Ramos (cell line): ENCODE results near the gene ASAP2.

Experiments
- in situ Hi-C: fragments of 300-500 bp; cut with MboI; formaldehyde crosslinking; loops from one replicate; pipeline ENCODE4 v1.14.3; 2022; ENCODE audit warnings: low sequenced_read_pairs; ENCODE audit not compliant: unreplicated experiment

The ASAP2 gene

DNA sequence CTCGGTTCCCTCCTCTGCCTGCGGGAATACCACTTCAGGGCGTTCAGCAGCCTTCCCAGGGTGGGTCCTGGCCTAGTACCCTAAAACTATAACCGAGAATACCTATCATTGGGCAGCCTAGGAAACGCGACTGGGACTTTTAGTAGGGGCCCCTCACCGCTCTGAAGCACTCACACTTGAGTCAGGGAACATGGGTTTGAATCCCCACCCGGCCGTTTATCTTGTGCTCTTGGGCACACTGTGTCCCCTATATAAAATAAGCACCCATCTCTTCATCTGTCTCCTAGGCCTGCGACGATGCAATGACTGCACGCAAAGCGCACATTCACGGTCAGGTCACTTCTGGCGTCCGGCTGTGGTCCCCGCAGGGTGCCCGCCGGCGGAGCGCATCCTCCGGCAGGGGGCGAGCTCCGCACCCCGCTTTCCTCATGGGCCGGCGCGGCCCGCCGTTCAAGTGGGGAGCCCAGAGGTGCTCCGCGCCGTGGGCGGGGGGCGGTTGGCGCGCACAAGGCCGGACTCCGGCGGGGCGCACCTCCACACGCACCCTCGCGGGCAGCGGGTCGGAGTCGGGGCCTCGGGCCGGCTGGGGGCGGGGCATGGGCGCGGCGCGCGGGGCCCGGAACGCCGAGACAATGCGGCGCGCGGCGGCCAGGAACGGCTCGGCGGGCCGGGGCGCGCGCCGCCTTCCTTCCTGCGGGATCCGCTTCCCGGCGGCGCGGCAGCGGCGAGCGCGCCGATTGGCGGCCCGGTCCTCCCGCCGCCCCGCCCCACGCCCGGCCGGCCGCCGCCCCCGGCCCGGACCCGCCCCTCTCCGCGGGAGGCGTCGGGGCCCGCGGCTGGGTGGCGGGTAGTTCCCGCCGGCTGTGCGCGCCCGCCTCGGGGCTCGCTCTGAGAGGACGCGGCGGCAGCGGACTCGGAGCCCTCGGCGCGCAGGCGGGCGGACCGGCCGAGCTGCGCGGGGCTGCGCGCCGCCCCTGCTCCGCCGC lies at the start of gene ASAP2:
TSS of gene ASAP2 (plus strand) at position 850 of the 986 bp plus-strand sequence. CDS start 293 bp downstream, outside the sequence.
- in situ Hi-C loops = no loop called here

DNA sequence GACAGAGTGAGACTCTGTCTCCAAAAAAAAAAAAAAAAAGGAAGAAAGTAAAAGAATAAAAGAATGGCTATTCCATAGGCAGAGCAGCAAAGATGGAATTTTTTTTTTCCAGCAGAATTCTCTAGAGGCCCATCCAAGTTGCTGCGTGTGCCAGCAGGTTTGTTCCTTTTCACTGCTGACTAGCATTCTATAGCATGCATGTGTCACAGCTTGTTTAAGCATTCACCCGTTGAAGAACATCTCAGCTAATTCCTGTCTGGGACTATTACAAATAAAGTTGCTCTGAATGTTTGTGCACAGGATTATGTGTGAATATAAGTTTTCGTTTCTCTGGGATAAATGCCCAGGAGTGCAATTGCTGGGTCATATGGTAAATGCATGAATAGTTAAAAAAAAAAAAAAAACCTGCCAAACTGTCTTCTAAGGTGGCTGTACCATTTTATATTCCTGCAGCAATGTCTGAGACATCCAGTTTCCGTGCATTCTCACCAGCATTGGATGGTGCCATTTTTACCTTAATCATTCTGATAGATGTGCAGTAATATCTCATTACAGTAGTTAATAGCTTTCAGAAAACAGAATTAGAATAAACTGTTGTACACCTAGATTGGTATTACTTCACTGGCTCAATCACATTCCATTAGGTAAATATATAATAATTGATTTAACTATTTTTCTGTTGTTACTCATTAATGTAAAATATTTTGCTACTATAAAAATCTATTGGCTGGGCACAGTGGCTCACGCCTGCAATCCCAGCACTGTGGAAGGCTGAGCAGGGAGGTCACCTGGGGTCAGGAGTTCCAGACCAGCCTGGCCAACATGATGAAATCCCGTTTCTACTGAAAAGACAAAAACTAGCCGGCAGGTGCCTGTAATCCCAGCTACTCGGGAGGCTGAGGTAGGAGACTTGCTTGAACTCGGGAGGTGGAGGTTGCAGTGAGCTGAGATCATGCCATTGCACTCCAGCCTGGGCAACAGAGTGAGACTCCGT lies 47.5 kb upstream of the ASAP2 start:
- in situ Hi-C loops = no loop called here

DNA sequence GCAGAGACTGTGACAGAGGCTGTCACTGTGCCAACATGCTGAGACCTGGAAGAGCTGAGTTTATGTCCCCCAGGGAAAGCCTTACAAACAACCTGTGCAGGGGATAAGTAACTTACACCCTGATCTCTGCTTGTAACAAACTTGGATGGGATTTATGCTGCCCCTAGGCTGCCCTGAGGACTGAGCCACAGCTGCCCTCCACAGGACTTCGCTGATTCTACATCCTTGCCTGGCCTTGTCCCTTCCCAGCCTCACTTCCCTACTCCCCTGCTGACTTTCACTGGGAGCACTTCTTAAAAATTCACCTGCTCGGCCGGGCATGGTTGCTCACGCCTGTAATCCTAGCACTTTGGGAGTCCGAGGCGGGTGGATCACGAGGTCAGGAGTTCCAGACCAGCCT lies 45.9 kb upstream of the ASAP2 start:
- in situ Hi-C loops = no loop called here

DNA sequence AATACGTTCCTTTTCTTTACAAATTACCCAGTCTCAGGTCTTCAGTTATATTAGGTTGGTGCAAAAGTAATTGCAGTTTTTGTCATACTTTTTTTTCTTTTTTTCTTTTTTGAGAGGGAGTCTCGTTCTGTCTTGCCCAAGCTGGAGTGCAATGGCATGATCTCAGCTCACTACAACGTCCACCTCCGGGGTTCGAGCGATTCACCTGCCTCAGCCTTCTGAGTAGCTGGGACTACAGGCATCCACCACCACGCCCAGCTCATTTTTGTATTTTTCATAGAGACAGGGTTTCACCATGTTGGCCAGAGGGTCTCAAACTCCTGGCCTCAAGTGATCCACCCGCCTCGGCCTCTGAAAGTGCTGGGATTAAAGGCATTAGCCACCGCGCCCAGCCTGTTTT lies 43.8 kb upstream of the ASAP2 start:
- in situ Hi-C loops = no loop called here

DNA sequence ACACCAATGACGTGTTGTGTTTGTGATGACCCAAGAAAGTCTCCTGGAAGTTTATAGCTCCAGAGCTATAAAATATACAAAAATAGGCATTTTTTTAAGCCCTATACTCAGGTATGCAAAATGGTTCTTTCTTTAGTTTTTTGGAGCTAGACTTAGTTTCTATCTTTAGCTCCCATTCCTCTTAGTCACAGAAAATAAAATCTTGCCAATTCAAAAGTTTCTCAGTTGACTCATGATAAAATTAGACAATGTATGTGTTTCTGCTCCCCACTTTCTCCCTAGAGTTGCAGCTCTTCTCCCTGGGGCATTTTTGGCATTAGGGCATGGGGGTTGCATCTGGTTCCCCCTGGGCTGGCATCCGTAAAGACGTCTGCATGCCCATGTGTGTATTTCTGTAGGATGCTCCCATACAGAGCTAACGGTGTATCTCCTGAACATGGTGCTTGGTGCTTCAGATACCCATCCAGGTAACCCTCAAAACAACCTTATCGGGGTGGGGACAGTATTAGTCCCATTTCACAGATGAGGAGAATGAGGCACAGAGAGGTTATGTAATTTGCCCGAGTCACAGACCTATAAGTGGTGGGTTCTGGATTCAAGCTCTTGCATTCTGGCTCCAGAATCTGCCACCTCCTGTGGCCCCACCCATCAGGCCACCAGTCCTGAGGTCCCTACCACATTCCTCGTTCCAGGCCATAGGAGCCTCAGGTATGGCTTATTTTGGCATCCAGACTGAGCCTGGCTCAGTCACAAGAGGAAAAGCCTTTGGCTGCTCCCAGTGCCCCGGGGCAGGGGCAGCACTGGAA lies 43.1 kb upstream of the ASAP2 start:
- in situ Hi-C loops = no loop called here

DNA sequence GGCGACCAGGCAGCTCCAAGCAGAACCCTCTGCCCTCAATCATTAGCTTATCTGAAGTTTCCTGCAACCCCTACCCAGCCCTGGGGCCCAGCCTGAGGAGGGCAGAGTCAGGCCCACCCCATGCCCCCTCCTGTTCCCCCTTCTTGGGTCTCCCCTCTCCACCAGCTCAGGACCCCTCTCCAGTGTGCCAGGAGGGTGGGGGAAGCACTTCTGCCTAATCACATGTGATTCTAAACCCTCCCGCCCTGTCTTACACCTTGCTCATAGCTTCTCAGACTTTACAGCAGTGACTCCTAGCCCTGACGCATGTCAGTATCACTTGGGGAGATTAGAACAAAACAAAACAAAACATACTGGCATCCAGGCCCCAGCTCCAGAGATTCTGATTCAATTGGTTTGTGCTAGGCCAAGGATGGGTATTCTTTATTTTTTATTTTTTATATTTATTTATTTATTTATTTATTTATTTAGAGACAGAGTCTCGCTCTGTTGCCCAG lies 42.5 kb upstream of the ASAP2 start:
- in situ Hi-C loops = no loop called here

DNA sequence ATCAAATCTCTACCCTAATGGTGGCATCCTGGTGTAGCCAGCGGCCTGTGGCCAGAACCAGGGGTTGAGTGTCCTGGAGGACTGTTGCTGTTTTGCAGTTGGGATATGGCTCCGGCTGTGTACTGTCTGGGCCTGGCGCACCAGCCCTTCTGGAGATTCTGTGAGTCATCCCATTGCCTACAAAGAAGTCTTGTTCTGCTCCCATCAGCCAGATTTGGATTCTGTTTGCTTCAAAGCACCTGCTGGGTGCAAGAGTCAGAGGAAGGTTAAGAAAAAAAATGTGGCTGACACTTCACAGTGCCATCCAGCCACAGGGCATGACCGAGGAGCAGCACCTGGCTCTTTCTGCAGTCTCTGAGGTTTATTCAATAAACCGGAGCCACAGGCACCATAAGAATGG lies 41.0 kb upstream of the ASAP2 start:
- in situ Hi-C loops = no loop called here

DNA sequence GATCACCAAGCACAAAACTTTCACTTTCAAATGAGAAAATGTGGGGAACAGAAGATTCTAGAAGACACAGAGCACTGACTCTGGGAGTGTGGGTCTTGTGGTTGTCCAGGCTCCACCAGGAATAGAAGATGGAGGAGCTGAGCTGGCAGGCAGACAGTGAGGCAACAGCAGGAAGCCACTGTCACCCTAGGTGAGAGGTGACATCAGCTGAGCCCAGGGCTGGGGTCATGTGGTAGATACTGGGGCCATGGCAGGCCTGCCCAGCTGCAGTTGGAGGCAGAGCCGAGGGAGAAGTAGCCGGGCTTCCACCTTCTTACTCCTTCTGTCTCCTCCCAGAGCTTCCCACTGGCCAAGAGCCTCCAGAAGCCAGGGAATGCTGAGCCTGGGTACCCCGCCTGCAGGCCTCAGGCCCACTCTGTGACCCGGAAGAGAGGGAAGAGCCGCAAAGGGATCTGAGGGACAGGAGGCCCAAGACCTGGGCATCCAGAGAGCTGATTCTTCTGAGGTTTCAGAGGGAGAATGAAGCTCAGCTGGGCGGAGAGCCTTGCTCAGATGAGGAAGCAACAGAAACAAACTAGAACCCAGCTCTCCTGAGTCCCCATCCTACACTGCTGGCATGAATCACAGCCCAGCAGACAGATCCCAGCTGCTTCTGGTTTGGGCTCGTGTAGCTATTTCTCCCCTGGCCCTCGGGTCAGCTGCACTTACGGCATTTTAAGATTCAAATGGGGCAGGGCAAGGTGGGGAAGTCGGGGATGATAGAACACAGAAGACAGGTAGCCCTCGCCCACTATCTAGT lies 39.8 kb upstream of the ASAP2 start:
- in situ Hi-C loops = no loop called here

DNA sequence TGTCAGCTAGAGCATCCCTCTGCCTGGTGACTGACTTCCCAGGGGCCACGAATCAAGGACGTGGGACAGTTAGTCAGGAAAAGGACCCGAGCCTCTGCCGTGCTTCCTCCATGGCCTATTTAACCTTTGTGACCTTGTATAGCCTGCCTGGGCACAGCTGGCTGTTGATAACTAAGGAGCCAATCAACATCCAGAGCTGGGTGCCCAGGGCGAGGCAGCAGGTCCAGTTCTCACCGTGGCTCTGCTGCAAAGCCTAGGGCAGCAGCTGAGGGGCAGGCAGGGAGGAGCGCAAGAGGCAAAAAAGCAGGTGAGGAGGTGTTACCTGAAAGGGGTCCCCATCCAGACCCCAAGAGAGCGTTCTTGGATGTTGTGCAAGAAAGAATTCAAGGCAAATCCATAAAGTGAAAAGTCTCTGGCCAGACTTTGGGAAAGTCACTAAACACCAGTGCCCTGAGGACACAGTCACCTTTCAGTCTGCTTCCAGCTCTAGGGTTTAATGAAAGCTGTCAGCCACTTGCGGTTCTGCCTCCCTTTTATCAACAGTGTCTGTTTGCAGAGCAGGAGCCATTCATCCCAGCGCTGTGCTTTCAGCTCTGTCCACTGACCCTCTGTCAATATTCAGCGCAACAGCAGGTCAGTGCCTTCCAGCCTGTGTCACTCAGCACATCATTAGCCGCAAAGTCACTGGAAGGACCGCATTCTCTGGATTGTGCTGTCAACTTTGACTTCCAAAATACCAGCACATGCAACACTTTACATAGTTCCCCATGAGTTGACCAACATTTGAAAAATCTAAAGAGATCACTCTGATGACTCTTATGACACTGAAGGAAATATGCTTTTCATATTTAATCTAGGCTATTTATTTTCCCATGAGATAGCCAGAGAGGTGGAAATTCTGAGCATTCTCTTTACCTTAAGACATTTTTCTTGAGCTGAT lies 38.6 kb upstream of the ASAP2 start:
- in situ Hi-C loops = no loop called here

DNA sequence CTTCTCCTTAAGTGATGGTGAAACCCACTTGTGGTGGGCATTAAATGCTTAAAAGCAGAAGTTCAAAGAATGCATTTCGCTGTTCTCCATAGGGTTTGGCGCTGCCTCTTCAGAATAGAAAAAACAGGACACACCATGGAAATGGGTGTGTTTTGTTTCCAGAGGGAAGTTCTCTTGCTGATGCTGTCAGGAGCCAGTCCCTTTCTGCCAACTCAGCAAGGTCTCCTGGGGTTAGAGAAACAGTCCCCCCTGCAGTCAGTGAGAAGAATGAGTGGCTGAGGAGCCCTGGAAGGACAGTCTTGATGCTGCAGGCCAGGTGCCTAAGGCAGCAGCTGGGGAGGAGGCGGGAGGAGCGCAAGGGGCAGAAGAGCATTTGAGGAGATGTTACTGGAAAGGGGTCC lies 37.8 kb upstream of the ASAP2 start:
- in situ Hi-C loops = no loop called here

DNA sequence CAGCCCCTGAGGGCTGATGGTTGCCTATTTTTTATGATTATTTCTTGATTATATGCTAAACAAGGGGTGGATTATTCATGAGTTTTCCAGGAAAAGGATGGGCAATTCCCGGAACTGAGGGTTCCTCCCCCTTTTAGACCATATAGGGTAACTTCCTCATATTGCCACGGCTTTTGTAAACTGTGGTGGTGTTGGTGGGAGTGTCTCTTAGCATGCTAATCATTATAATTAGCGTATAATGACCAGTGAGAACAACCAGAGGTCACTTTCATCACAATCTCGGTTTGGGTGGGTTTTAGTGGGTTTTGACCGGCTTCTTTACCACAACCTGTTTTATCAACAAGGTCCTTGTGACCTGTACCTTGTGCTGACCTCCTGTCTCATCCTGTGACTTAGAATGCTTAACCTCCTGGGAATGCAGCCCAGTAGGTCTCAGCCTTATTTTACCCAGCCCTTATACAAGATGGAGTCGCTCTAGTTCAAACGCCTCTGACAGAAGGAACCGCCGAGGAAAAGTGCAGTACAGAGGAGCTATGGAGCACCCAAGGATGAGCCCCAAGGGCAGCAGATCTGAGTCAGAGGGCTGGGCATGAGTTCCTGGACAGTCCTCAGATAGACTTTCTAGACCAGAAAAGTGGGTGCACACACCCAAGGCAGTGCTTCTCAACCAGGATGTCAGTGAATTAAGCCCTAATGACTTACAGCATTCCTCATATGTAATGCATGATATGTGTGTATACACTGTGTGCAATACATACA lies 37.1 kb upstream of the ASAP2 start:
- in situ Hi-C loops = no loop called here

DNA sequence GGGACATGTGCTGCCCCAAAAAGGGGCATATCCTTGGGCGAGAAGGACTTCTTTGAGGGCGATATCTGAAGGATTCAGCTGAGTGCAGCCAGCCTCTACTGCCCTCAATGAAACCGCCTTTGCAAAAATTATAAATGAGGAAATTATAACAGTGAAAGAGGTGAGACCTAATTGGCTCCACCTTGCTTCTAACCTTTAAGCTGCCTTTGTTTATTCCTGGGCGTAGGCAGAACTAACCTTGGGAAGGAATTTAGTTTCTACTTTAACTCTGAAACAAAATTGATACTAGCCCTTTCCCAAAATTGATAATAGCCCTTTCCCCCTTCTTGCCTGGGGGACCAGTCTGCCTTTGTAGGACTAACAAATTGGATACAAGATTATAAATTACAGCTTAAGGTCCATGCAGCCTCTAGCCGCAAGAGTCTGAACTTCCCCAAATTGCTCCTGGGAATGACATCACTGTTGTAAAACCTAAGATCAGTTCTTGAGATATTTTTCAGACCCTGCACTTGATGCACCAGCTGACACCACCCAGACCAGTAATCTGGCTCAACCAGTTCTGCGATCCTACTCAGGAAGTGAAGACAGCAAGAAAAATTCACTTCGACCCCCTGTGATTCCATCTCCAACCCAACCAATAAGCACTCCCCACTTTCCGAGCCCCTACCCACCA lies 36.0 kb upstream of the ASAP2 start:
- in situ Hi-C loops = no loop called here

DNA sequence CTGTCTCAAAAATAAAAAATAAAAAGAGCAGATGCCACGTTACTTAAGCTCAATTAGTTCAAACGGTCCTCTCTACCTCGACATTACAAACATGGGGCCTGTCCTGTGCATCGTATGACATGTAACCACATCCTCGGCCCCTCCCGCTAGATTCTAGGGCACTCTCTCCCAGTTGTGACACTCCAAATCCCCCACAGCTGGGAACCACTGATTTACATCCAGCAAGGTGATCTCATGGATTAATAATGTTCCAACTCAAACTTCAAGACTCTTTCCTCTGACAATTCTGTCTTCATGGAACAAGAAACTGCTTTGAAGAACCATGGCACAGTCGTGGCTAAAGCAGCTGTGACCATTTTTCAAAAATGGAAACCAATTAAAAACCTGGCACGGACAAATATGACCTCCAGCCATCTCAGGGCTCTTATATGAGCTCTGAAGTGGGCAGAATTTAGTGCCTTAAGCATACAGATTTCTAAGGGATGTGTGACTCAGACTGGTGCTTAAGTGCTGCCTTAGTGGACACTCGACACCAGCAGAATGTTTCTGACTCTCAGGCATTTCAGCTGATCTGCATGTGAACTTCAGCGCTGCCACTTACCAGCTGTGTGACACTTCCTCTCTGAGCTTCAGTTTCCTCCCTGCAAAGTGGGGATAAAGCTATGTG lies 31.7 kb upstream of the ASAP2 start:
- in situ Hi-C loops = no loop called here

DNA sequence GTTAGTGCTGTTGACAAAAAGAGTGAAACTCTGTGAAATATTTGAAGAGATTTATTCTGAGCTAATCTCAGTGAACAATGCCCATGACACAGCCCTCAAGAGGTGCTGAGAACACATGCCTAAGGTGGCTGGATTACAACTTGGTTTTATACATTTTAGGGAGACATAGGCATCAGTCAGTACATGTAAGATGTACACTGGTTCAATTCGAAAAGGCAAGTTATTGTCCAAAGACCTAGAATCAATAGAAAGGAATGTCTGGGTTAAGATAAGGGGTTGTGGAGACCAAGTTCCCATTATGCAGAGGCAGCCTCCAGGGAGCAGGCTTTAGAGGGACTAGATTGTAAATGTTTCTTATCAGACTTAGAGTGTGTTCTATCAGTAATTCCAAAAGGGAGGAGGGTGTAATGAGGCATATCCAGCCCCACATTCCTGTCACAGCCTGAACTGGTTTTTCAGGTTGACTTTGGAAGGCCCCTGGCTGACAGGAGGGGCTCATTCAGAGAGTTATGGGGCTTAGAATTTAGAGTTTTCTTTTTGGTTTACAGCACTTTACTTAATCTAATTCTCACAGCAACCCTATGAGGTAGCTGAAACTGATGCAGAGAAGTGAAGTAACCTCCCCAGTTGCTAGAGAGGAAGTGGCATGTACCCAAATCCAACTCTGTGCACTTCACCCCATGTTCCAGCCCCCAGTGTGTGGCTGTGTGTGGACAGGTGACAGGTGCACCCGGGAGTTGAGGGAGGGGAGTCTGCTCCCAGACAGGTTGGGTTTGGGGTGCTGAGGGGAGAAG lies 28.3 kb upstream of the ASAP2 start:
- in situ Hi-C loops = no loop called here

DNA sequence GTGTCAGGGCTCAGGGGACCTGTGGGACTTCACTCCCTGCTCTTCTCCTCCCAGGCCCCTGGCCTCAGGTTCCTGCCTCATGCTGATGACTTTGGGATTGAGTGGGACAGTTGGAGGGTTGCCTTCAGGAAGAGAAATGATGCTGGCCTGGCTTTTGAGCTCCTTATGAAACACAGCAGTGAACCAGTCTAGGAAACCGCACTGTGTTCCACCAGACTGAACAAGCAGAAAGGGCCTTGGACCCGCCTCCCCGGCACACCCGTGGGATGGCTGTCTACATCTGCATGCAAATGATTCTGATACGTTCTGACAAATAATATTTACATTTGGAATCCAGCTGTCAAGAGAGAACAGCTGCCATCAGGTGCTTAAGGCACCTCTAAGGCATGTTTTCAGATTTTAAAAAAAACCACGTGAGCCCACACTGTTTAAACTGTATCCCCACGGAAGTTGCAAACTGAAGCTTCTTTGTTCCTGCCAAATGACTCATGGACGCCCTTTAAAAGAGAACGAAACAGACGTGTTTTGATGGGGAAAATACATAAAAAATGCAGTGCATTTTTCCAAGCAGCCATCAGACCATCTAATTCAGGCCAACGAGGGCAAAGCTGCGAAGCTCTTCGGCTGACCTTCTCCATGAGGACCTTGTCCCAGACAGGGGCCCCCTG lies 27.6 kb upstream of the ASAP2 start:
- in situ Hi-C loops = no loop called here
